Trophoblast cell (in vitro differentiated cells and primary cell): ENCODE measurements around the gene CDRT4.
A peak's percentile ranks its signal among the peaks of the same experiment; 100 is the strongest.

Source experiments
- DNase-seq, 2 donors: peaks; one replicate each; pipeline ENCODE4 v3.0.0-alpha.2; 2016
- H2AFZ ChIP-seq: 2 replicates; pipeline ENCODE4 v1.6.1; 2013; ENCODE audit warnings: low read length, moderate library complexity, mild to moderate bottlenecking; ENCODE audit not compliant: insufficient read depth, poor library complexity
- H2AK5ac ChIP-seq: 2 replicates; pipeline ENCODE4 v1.6.1; 2013; ENCODE audit warnings: mild to moderate bottlenecking, low read length
- H2BK120ac ChIP-seq: 2 replicates; pipeline ENCODE4 v1.6.1; 2013; ENCODE audit warnings: low read length, mild to moderate bottlenecking, moderate library complexity; ENCODE audit not compliant: insufficient read depth, poor library complexity
- H2BK12ac ChIP-seq: 2 replicates; pipeline ENCODE4 v1.6.1; 2013; ENCODE audit warnings: mild to moderate bottlenecking, low read length, moderate library complexity
- H2BK5ac ChIP-seq: 2 replicates; pipeline ENCODE4 v1.6.1; 2013; ENCODE audit warnings: low read length, low read depth, moderate library complexity, mild to moderate bottlenecking; ENCODE audit not compliant: poor library complexity
- H3K14ac ChIP-seq: 2 replicates; pipeline ENCODE4 v1.6.1; 2013; ENCODE audit warnings: mild to moderate bottlenecking, low read length
- H3K18ac ChIP-seq: 2 replicates; pipeline ENCODE4 v1.6.1; 2013; ENCODE audit warnings: mild to moderate bottlenecking, low read length
- H3K23ac ChIP-seq: 2 replicates; pipeline ENCODE4 v1.6.1; 2013; ENCODE audit warnings: low read length
- H3K27ac ChIP-seq: 2 replicates; pipeline ENCODE4 v1.5.1; 2013; ENCODE audit warnings: low read depth, mild to moderate bottlenecking, inconsistent platforms, low read length, moderate library complexity
- H3K27me3 ChIP-seq: 2 replicates; pipeline ENCODE4 v1.6.1; 2013; ENCODE audit warnings: inconsistent platforms, mild to moderate bottlenecking, low read length, moderate library complexity; ENCODE audit not compliant: insufficient read depth
- H3K36me3 ChIP-seq, 2 experiments: 1 replicate in 1 of 2; 2 replicates in 1 of 2; pipeline ENCODE4 v1.6.1; 2013; ENCODE audit warnings: low read length in 2 of 2, mild to moderate bottlenecking in 2 of 2, moderate library complexity in 1 of 2; ENCODE audit not compliant: insufficient read depth in 2 of 2, control insufficient read depth in 1 of 2
- H3K4ac ChIP-seq: 2 replicates; pipeline ENCODE4 v1.6.1; 2013; ENCODE audit warnings: low read depth, mild to moderate bottlenecking, low read length, moderate library complexity
- H3K4me1 ChIP-seq, 2 experiments: 1 replicate in 1 of 2; 2 replicates in 1 of 2; pipeline ENCODE4 v1.6.1; 2013; ENCODE audit warnings: low read length in 2 of 2, mild to moderate bottlenecking in 2 of 2, moderate library complexity in 1 of 2; ENCODE audit not compliant: insufficient read depth in 2 of 2, control insufficient read depth in 1 of 2
- H3K4me2 ChIP-seq: 2 replicates; pipeline ENCODE4 v1.6.1; 2013; ENCODE audit warnings: inconsistent platforms, mild to moderate bottlenecking, low read length, moderate library complexity
- H3K4me3 ChIP-seq: 2 replicates; pipeline ENCODE4 v1.5.1; 2013; ENCODE audit warnings: mild to moderate bottlenecking, low read depth, low read length, inconsistent platforms
- H3K79me1 ChIP-seq: one replicate; pipeline ENCODE4 v1.6.1; 2013; ENCODE audit warnings: low read length
- H3K79me2 ChIP-seq: 2 replicates; pipeline ENCODE4 v1.6.1; 2013; ENCODE audit warnings: low read length, mild to moderate bottlenecking; ENCODE audit not compliant: control insufficient read depth, insufficient read depth, poor library complexity
- H3K9ac ChIP-seq: 2 replicates; pipeline ENCODE4 v1.6.1; 2013; ENCODE audit warnings: mild to moderate bottlenecking, low read length
- H3K9me3 ChIP-seq: 2 replicates; pipeline ENCODE4 v1.6.1; 2013; ENCODE audit warnings: low read depth, mild to moderate bottlenecking, control low read depth, inconsistent platforms, low read length; ENCODE audit not compliant: insufficient read depth
- H4K12ac ChIP-seq: 2 replicates; pipeline ENCODE4 v1.6.1; 2013; ENCODE audit warnings: low read depth, mild to moderate bottlenecking, low read length, moderate library complexity
- H4K8ac ChIP-seq: 2 replicates; pipeline ENCODE4 v1.6.1; 2013; ENCODE audit warnings: low read depth, mild to moderate bottlenecking, low read length, moderate library complexity
- H4K91ac ChIP-seq: one replicate; pipeline ENCODE4 v1.6.1; 2013; ENCODE audit warnings: low read depth, mild to moderate bottlenecking, low read length, moderate library complexity
- WGBS: extraction: QIAGEN DNeasy Blood & Tissue Kit; methylation state at CpG from one replicate; pipeline ENCODE4 v1.1.7; 2013; ENCODE audit warnings: missing lambda C conversion rate; ENCODE audit not compliant: insufficient read length, insufficient coverage; ENCODE audit errors: extremely low coverage; 5-methylcytosine and 5-hydroxymethylcytosine counted together

The CDRT4 gene

DNA sequence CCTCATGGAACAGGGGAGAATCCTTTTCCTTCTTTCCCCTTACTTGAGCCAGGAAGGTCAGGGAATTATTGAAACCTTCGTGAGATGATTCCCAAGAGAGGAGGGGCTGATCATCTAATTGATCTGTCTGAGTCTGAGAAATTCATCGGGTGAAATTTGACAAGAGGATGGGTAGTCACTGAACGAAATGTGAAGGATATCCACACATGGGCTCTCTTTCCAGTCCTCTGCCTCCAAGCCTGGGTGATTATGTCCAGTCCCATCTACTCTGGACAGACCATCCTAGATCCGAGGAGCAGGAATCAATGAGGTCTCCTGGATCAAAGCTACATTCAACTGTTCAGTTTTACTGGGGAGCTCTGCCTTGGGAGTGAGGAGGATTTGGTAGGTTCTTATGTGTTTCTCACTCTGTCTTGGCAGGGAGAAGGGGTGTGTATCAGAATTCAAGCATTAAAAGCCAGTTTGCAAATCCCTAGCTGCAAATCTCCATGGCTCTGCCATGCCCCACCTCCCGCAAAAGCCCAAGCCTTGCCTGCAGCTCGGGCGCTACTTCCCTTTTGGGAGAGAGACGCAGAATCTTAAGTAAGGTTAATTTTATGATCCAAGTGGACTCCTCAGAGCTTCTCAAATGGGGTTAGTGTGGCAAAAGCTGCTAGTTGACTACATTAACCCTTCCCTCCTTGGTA, 78.9 kb downstream of the CDRT4 start:
- H2BK12ac ChIP-seq, result no peak overlapping the region
- no peaks in the 10 kb centered on the region for H3K27me3 ChIP-seq
- no peak overlapping the region for H2AK5ac ChIP-seq
- no peak overlapping the region for H3K14ac ChIP-seq
- no peak overlapping the region for H3K4me2 ChIP-seq
- no peak overlapping the region for H3K4ac ChIP-seq
- no peak overlapping the region for H3K18ac ChIP-seq
- peaks cover 4% of the 10 kb centered on the region for H3K79me1 ChIP-seq
- no peak overlapping the region for H2BK120ac ChIP-seq
- no peak overlapping the region for H3K23ac ChIP-seq
- H4K91ac ChIP-seq, result no peak overlapping the region
- no peak overlapping the region for H3K9ac ChIP-seq
- no peak for DNase-seq
- H3K36me3 ChIP-seq, result no peaks in the 10 kb centered on the region
- H2BK5ac ChIP-seq, result no peak overlapping the region
- H3K4me3 ChIP-seq, result no peak overlapping the region
- no peaks in the 10 kb centered on the region for H3K9me3 ChIP-seq
- WGBS, result no CpG with 5 or more reads among the region's 8 CpGs
- H4K12ac ChIP-seq, result no peak overlapping the region
- peaks cover 6 to 8% of the 10 kb centered on the region in 2 experiments for H3K4me1 ChIP-seq
- no peak overlapping the region for H4K8ac ChIP-seq
- H3K27ac ChIP-seq, result no peak overlapping the region
- H2AFZ ChIP-seq, result no peak overlapping the region
- H3K79me2 ChIP-seq, result no peaks in the 10 kb centered on the region

DNA sequence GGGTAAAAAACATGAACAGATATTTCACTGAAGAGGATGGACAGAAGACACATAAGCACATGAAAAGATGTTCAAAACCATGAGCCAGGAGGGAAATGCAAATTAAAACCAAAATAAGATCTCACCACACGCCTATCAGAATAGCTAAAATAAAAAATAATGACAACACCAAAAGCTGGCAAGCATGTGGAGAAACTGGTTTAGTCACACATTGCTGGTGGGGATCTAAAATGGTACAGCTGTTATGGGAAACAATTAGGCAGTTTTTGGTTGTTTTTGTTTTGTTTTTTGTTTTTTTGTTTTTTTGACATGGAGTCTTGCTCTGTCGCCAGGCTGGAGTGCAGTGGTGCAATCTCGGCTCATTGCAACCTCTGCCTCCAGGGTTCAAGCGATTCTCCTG, 81.3 kb downstream of the CDRT4 start:
- H3K4ac ChIP-seq, result no peak overlapping the region
- H3K79me2 ChIP-seq, result no peaks in the 10 kb centered on the region
- DNase-seq, result peak in 1 of 2 donors; percentile 38
- no peak overlapping the region for H4K8ac ChIP-seq
- no peak overlapping the region for H2AK5ac ChIP-seq
- H3K4me1 ChIP-seq, result peaks cover 6 to 8% of the 10 kb centered on the region in 2 experiments
- H3K27me3 ChIP-seq, result no peaks in the 10 kb centered on the region
- H2BK120ac ChIP-seq, result no peak overlapping the region
- no peak overlapping the region for H3K27ac ChIP-seq
- H2AFZ ChIP-seq, result no peak overlapping the region
- no peak overlapping the region for H3K4me3 ChIP-seq
- no peak overlapping the region for H3K4me2 ChIP-seq
- no peak overlapping the region for H3K9ac ChIP-seq
- no peak overlapping the region for H4K12ac ChIP-seq
- H3K9me3 ChIP-seq, result no peaks in the 10 kb centered on the region
- no CpG with 5 or more reads among the region's 4 CpGs for WGBS
- H3K23ac ChIP-seq, result no peak overlapping the region
- H3K79me1 ChIP-seq, result peaks cover 4% of the 10 kb centered on the region
- no peaks in the 10 kb centered on the region for H3K36me3 ChIP-seq
- H2BK12ac ChIP-seq, result no peak overlapping the region
- H3K18ac ChIP-seq, result no peak overlapping the region
- H4K91ac ChIP-seq, result no peak overlapping the region
- no peak overlapping the region for H2BK5ac ChIP-seq
- no peak overlapping the region for H3K14ac ChIP-seq
